ENCODE data around the gene KLHL36. TPM values are rescaled to one million over a fixed set of nuclear protein-coding genes. Genes with fewer than 3 reads are reported as not detected.

Gene KLHL36
- total RNA-seq, 1 experiment from 2014 or later = 46.0 TPM

Other genes with a start within 250 kb of the KLHL36 start
- gene MEAK7, start 143.9 kb upstream of the KLHL36 start, total RNA-seq (2021; ENCODE audit: unreplicated experiment) = 17.2 TPM
- gene COTL1, start 30.4 kb upstream of the KLHL36 start, total RNA-seq (2021; ENCODE audit: unreplicated experiment) = 302 TPM
- 77.4 TPM for gene USP10, start 51.5 kb downstream of the KLHL36 start, total RNA-seq (2021; ENCODE audit: unreplicated experiment)
- gene CRISPLD2, start 171.5 kb downstream of the KLHL36 start, total RNA-seq (2021; ENCODE audit: unreplicated experiment) = 12.9 TPM